Activated gamma-delta T cell treated with anti-CD3 and anti-CD28 coated beads, Interleukin-2, amount 50 U/mL, for 16 hours (primary cell): ENCODE data around the gene FIS1.
"Not testable (repeated sequence)": the region's sequence is repeated elsewhere in the genome, so short reads cannot be mapped to it uniquely, and the experiment has no call there.

Source experiments
- DNase-seq: peaks from one replicate; pipeline ENCODE4 v3.0.0-alpha.2; 2020; ENCODE audit warnings: low read depth

Gene FIS1

DNA sequence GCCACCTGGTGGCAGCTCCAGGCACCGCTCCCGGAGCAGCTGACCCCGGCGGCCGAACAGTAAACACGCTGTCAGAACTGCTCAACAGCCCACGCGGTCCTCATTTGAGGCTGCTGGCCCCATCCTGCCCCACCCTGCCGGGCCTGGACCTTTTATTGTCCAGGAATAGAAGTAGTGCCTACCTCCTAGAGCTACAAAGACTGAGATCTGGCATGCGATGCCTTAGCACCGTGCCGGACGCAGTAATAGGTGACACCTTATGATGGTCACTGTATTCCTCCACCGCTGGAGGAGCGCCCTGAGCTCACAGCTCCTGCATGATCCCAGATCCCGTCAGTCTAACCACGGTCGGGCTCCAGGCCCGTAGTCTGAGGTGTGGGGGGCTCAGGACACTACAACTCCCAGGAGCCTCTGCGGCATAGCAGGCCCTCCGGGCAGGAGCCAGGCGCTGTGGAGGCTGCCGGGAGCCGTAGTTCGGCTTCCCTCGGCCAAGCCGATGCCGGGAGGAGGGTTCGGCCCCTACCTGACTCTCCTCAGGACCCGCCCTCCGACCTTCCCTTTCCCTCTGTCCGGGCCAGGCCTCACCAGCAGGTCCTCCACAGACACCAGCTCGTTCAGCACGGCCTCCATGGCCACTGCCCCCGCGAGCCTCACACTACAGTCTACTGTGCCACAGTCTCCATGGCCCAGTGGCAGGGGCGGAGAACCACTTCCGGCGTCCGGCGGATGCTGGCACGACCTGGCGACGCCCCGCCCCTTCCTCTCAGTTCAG lies at the start of gene FIS1:
FIS1 (minus strand) TSS at position 707 of the 772 bp plus-strand sequence; CDS start at position 630, 77 bp downstream.
- DNase-seq: peak; percentile 89

DNA sequence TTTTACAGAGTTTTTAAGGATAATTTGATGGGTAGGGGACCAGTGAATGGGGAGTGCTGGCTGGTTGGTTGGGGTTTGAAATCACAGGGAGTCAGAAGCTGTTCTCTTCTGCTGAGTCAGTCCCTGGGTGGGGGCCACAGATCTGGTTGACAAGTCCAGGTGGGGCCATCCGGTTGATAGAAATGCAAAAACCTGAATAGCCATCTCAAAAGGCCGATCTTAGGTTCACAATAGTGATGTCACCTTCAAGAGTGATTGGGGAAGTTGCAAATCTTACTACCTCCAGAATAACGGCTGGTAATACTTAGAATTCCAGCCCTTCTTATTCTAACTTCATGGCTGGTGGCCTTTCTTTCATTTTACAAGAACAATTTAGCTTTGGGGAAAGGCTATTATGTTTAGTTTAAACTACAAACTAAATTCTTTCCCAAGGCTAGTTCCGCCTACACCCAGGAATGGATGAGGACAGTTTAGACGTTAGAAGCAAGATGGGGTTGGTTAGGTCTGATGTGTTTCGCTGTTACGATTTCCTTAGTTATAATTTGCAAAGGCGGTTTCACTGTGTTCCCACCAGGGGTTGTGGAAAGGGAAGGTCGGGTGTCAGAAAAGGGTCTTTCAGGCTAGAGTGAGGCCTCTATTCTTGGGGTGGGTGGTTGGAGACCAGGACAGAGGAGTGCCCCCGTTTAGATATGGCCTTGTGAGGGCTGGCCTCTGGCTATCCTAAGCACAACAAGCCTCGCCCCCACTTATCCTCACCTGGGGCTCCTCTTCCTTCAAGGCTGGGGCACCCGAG lies 49.4 kb upstream of the FIS1 start:
- DNase-seq: no peak

DNA sequence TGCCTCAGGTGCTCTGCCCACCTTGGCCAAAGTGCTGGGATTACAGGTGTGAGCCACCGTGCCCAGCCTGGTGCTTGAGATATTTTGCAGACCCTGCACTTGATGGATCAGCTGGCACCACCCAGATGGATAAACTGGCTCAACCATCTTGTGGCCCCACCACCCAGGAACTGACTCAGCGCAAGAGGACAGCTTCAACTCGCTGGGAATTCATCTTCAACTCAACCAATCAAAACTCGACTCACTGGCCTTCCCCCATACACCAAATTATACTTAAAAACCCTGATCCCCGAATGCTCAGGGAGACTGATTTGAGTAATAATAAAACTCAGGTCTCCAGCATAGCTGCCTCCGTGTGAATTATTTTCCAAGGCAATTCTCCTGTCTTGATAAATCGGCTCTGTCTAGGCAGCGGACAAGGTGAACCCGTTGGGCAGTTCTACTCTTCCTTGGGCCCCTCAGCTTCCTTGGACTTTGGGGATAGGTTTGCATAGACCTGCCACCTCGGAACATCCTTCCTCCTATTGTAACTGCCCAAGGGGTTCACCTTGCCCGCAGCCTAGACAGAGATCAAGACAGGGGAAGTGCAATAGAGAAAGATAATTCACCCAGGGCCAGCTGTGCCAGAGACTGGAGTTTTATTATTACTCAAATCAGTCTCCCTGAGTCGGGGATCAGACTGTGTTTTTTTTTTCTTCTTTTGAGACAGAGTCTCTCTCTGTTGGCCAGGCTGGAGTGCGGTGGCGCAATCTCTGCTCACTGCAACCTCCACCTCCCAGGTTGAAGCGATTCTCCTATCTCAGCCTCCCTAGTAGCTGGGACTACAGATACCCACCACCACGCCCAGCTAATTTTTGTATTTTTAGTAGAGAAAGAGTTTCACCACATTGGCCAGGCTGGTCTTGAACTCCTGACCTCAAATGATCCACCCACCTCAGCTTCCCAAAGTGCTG lies 48.5 kb upstream of the FIS1 start:
- not testable (repeated sequence) for DNase-seq

DNA sequence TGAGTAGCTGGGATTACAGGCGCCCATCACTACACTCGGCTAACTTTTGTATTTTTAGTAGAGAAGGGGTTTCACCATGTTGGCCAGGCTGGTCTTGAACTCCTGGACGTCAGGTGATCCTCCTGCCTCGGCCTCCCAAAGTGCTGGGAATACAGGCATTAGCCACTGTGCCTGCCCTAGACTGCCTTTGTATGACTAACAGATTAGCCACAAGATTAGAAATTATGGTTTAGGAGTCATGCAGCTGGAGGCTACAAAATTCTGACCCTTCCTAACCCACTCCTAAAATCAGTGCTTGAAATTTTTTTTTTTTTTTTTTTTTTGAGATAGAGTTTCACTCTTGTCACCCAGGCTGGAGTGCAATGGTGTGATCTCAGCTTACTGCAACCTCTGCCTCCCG lies 47.7 kb upstream of the FIS1 start:
- not testable (repeated sequence) for DNase-seq

DNA sequence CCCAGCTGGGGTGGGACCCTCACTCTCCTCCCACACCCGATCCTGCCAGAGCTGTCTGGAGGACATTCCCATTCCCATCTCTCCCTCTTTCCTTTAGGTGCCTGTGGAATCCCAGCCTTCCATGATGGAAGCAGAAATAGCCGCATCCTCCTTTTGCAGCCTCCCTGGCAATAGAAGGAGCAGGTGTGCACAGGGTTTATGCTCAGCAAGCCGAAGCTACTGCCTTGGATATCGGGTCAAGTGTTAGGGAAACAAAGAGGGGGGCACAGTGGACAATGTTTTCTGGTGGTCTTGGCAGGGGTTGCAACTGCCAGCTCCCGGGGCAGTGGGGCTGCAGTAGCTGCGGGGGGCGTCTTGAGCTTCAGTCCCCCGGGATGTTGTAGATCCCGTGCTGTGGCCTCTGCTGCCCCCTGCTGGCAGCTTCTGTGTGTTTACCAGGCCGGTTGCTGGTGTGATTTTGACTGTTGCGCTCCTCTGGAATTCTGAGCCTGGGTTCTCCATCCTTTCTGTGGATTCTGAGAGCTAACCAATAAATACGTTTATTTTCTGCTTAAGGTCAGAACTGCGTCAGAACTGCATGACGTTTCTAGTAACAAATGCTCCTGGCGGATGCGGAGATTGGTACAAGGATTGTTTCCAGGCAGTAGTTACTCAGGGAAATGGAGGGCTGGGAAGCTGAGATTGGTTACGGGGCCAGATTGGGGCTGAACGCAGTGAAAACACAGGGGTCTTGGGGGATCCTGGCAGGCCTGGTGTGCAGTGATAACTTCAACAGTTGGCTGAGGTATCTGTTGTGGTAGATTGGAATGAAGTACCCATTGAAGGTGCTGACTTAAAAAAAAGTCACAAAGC lies 45.5 kb upstream of the FIS1 start:
- DNase-seq: peak; percentile 42

DNA sequence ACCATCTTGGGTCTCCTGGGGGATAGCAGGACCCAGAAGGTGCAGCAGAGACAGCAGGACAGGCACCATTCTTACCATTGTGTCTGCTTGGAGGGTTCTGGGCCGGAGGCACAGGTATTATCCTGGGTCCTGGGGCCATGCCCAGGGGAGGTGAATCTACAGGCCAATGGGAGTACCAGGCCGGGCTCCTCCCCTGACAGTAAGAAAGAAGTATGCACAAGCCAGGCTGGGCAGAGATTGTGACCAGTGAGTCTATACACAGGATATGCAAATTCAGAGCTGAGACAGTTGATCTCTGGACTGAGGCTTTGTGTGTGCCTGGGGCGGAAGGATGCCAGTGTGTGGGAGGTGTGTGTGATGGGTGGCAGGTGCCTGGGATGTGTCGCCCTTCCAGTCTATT lies 44.8 kb upstream of the FIS1 start:
- not testable (repeated sequence) for DNase-seq

DNA sequence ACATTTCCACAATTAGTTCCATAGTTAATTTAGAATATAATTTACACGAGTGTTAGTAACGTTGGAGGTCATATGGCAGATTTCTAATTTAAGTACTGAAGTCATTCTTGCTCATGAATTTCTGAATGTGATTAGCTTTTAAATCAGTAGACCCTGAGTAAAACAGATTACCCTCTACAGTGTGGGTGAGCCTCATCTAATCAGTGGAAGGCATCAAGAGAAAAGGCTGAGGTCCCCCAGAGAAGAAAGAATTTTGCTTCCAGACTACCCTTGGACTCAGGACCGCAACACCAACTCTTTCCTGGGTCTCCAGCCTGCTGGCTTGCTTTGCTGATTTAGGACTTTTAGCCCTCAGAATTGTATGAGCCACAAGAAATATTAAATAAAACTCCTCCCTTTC lies 43.6 kb upstream of the FIS1 start:
- no peak for DNase-seq

DNA sequence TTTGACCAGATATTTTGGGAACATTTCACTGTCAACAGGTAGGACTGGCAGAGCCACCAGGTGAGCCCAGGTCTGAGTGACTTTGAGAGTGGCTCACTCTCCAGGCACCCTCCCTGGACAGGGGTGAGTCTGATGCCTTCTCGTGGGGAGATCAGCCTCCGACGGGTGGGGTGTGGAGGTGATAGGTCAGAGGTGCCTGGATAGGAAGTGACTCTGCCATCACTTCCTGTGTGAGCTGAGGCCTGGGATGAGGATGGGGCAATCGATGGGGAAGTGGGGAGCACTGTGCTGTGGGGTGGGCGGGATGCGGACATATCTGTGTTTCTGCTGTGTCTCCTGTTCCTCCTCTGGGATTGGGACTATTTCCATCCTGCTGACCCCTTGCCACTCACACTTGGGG lies 42.2 kb upstream of the FIS1 start:
- no peak for DNase-seq

DNA sequence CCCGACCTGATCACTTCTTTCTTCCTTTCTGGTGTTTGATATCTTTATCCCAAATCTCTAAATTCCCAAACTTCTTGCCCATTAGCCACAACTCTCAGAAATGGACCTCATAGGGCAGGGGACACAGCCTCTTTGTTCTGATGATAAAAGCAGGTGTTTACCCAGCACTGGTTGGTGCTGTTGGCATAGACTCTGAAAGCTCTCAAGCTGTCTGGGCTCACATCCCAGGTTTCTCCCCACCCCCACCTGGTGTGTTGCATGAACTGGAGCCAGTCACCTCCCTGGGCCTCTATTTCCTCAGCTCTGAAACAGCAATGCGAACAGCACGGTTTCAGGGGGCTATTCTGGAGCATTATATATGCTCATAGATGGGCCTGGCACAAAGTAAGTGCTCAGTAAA lies 41.0 kb upstream of the FIS1 start:
- DNase-seq: not testable (repeated sequence)

DNA sequence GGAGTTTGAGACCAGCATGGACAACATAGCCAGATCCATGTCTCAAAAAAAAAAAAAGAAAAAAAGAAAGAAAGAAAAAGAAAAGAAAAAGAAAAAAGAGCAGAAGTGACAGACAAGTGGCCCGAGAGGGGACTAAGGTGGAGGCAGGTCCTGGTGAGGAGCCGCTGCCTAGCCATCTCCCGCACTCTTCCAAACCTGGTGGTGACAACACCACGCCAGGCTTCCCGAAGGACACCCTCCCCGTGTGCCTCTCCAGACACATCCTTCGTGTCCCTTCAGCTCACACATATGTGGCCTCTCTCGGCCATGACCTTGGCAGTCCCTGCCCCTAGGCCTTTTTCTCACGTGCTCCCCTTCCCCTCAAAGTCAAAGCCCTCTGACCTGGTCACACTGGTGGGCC lies 40.3 kb upstream of the FIS1 start:
- no peak for DNase-seq

DNA sequence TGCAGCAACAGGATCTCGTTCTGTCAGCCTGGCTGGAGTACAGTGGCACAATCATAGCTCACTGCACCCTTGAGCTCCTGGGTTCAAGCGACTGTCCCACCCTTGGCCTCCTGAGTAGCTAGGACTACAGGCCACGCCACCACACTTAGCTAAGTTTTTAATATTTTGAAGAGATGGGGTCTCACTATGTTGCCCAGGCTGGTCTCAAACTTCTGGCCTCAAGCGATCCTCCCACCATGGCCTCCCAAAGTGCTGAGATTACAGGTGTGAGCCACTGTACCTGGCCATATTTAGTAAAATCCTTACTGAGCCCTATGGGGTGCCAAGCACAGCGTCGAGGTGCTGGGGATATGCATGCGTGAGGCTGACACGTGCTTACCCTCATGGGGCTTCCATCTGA lies 36.0 kb upstream of the FIS1 start:
- DNase-seq: not testable (repeated sequence)

DNA sequence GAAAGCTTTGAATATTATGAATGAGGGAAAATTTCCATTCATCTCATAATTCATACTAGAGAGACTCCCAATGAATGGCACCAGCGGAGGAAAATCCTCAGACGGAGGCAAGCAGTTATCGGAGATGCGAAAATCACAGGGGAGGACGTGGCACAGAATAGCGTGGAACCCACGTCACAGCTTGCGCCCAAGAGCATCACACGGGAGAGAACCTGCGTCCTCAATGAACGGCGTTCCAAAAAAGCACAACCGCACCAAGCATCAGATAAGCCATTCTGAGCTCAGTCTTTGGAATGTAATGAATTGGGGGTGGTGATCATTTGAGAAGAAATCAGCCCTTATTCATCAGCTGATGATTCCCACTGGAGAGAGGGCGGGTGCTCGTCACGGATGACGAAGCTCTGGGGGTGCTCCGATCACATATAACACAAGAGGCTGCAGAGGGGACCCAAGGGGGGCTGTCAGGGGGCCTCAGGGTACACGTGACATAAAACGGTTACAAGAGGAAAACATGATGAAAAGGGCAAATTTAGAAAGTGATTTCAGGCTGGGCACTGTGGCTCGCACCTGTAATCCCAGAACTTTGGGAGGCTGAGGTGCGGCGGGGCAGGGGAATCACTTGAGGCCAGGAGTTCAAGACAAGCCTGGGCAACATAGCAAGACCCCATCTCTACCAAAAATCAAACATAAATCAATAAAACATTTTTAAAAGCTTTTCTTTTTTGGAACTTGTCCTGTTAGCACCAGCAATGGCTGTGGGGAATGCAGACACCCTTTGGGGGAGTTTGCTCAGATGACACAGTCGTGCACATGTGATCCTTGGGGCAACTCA lies 33.8 kb upstream of the FIS1 start:
- DNase-seq: no peak

DNA sequence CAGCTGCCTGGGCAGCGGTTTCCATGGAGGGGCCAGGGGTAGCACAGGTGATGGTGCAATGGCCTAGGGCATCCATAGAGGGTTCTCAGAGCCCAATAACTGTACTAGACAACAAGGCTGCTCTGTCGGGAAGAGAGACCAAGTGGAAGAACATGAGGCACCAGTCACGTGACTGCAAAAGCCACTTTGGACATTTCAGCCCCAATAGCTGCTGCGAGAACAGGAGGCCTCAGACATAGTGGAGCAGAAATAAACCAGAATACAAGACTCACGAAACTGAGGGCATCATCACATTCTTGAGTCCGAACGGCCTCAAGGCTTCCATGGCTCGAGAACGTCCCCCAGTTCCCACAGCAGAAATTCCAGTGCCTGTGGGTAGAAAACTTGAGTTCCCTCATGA lies 32.3 kb upstream of the FIS1 start:
- DNase-seq: no peak

DNA sequence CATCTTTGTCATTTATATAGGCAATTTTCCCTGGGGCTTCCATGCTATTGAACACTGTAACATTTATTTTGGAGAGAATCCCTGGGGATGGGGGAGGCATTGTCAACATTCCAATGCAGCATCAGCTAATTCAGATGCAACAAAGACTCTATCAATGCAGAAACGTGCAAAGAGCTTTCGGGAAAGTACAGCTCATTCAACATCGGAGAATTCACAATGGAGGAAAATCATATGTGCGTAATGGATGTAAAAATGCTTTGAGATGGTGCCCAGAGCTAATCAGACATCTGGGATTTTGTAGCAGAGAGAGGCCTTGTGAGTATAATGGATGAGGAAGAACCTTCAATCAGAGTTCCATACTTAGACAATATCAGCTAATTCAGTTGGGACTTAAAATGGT lies 28.3 kb upstream of the FIS1 start:
- no peak for DNase-seq

DNA sequence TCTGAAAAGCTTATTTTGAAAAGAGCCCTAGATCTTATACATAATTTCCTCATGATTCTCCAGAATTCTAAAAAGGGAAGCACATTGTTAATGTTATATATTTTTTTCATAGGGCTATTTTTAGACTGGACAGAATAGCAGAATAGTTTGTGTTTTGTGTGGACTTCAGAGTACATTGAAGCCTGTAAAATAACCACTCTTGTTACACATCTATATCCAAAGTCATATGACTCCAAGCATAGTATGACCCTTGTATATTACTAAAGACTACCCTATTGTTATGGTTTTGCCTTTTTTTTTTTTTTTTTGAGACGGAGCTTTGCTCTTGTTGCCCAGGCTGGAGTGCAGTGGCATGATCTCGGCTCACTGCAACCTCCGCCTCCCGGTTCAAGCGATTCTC lies 26.1 kb upstream of the FIS1 start:
- DNase-seq: no peak

DNA sequence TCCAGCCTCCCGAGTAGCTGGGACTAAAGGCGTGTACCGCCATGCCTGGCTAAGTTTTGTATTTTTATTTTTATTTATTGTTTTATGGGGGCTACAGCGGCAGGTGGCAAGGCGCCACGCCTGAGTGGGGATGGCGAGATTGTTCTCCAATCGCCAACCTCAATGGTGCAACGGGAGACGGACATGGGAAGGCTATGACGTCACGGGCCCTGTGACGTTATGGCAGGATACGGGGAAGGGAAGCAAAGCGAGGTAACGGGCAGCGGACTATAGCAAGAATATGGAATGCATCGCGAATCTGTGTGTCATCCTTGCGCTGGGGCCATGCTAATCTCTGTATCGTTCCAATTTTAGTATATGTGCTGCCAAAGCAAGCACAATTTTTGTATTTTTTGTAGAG lies 24.8 kb upstream of the FIS1 start:
- no peak for DNase-seq

DNA sequence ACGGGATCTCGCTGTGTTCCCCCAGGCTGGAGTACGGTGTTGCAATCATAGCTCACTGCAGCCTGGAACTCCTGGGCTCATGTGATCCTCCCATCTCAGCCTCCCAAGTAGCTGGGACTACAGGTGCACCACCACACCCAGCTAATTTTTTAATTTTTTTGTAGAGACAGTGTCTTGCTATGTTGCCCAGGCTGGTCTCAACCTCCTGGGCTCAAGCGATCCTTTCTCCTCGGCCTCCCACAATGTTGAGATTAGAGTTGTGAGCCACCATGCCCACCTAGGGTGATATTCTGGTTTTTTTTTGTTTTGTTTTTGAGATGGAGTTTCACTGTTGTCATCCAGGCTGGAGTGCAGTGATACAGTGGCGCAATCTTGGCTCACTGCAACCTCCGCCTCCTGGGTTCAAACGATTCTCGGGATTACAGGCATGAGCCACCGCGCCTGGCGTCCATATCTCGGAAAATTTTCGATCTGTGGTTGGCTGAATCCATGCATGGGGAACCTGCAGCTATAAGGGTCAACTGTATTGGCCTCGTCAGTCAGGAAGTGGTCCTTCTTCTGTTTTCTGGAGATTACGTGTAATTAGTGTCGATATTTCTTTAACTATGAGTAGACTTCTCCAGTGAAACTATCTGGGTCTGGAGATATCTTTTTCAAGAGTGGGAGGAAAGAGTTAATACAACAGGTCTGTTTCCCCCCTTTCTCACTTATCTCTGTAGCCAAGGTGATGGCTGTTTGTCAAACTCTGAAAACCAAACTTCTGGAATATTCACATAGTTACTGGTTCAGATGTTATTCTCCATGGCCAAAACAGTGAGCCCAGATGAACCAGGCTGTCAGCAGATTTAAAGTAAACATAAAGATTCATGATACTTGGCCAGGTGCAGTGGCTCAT lies 21.0 kb upstream of the FIS1 start:
- no peak for DNase-seq

DNA sequence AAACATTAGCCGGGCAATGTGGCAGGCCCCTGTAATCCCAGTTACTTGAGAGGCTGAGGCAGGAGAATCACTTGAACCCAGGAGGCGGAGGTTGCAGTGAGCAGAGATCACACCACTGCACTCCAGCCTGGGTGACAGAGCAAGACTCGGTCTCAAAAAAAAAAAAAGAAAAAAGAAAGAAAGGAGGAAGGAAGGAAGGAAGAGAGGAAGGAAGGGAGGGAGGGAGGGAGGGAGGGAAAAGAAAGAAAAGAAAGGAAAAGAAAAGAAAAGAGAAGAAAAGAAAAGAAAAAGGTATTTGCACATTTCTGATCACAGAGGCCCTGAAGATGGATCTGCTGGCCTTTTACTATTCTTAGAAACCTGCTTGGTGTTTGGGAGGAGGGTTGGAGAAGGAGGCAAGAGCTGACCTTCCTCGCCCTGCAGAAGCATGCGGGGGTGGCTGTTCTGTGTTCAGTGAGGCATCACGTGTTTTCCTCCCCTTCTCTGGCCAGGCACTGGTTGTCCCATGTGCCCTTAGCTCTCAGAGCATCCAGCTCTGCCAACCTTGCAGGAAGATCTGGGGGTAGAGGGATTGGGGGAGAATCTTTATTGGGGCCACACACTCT lies 19.3 kb upstream of the FIS1 start:
- DNase-seq: not testable (repeated sequence)

DNA sequence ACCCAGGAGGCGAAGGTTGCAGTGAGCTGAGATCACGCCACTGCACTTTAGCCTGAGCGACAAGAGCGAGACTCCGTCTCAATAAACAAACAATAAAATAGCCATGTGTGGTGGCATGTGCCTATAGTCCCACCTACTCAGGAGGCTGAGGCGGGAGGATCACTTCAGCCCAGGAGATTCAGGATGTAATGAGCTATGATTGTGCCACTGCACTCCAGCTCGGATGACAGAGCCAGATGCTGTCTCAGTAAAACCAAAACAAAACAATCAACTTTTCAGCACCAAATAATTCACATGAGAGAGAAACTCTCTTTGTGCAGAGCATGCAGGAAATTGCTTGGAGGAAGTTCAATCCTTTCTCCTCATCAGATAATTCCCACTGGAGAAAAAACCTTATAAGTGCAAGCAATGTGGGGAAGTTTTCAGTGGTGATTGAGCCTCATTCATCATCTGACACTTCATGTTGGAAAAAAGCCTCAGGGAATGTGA lies 13.4 kb upstream of the FIS1 start:
- DNase-seq: no peak
